Nephron progenitor cell (in vitro differentiated cells): ENCODE measurements around the gene FUOM.

ENCODE experiments used
- DNase-seq: peaks from one replicate; pipeline ENCODE4 v3.0.0; 2021
- H3K27ac Mint-ChIP-seq: 2 replicates; pipeline ENCODE4 v1.8.0; 2021; ENCODE audit warnings: mild to moderate bottlenecking, moderate library complexity, mixed read lengths
- H3K27me3 Mint-ChIP-seq: 2 replicates; pipeline ENCODE4 v1.8.0; 2021; ENCODE audit warnings: mild to moderate bottlenecking, low read depth, mixed read lengths; ENCODE audit not compliant: poor library complexity
- H3K36me3 Mint-ChIP-seq: 2 replicates; pipeline ENCODE4 v1.8.0; 2021; ENCODE audit warnings: low read depth, mixed read lengths
- H3K4me1 Mint-ChIP-seq: 2 replicates; pipeline ENCODE4 v1.8.0; 2021; ENCODE audit warnings: mixed read lengths
- H3K4me3 Mint-ChIP-seq: 2 replicates; pipeline ENCODE4 v1.8.0; 2021; ENCODE audit warnings: mild to moderate bottlenecking, moderate library complexity, mixed read lengths
- H3K9me3 Mint-ChIP-seq: 2 replicates; pipeline ENCODE4 v1.8.0; 2021; ENCODE audit warnings: mild to moderate bottlenecking, moderate library complexity, mixed read lengths
- CTCF ChIP-seq: fragments of 200-600 bp; sonication (generic); IDR thresholded peaks from 2 replicates; pipeline ENCODE4 v1.5.0; 2021; ENCODE audit warnings: antibody characterized with exemption

The FUOM gene

GRCh38 chr10:133353202-133353959 is 4.4 kb downstream of the FUOM start:
- Mint-ChIP-seq H3K4me1 (peaks cover 6% of the 10 kb centered on the region), H3K27ac (no peak overlapping the region), H3K4me3 (no peak overlapping the region), H3K9me3 (no peaks in the 10 kb centered on the region), H3K36me3 (no peaks in the 10 kb centered on the region), H3K27me3 (no peaks in the 10 kb centered on the region)
- no peak for DNase-seq
- TF ChIP-seq CTCF: no peak

- no peak overlapping the region for H3K27ac Mint-ChIP-seq
- H3K27me3 Mint-ChIP-seq: peaks cover 4% of the 10 kb centered on the region
- TF ChIP-seq CTCF: no peak
- H3K4me1 Mint-ChIP-seq: peaks cover 6% of the 10 kb centered on the region
- no peak for DNase-seq
- H3K9me3 Mint-ChIP-seq: no peaks in the 10 kb centered on the region
- H3K36me3 Mint-ChIP-seq: no peaks in the 10 kb centered on the region
- no peak overlapping the region for H3K4me3 Mint-ChIP-seq
Observed at GRCh38 chr10:133351408-133352318, 6.2 kb downstream of the FUOM start.

DNA sequence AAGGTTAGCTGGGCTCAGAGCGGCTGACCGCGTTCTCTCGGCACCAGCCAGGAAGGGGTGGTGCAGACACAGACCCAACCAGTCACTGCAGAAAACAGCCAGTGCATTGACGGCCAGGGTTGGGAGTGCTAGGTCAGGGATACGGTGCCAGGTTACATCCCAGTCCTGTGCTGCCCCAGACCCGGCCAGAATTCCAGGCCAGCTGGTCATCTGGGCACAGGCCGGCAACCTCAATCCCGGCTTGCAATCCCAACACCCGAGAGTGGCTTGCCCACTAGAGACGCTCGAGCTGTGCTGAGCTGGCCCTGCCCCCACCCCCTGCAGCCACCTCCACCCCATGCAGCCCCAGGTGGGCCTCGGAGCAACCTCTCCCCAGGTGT is 6.9 kb downstream of the FUOM start:
- Mint-ChIP-seq H3K36me3 (no peaks in the 10 kb centered on the region), H3K9me3 (no peaks in the 10 kb centered on the region), H3K27ac (no peak overlapping the region), H3K4me3 (no peak overlapping the region), H3K4me1 (peaks cover 6% of the 10 kb centered on the region), H3K27me3 (peaks cover 10% of the 10 kb centered on the region)
- TF ChIP-seq CTCF: no peak
- no peak for DNase-seq

DNA sequence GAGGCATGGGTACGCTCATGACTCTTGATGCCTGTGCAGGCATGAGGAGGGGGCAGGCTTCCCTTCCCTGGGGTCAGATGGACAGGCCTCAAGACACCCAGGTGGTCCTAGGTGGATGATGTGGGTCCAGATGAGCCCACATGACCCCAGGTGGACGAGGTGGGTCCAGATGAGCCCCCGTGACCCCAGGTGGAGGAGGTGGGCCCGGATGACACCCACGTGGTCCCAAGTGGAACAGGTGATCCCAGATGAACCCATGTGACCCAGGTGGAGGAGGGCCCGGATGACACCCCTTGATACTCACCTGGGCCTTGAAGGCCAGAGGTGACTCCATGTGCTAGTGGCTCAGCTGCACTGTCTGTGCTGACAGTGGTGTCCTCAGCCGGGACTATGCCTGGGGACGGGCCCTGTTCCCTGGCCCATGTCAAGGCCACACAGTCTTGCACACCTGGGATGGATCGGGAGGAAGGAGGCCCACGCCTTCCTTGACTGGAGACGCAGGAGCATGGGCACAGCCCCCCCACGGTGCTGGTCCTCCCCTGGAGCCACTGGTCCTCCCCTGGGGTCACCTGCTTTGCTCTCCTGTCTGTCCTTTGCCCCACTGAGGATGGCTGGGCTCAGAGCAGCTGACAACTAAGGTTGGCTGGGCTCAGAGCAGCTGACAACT is 7.4 kb downstream of the FUOM start:
- H3K36me3 Mint-ChIP-seq: no peaks in the 10 kb centered on the region
- TF ChIP-seq CTCF: no peak
- peaks cover 15% of the 10 kb centered on the region for H3K27me3 Mint-ChIP-seq
- H3K4me1 Mint-ChIP-seq: peaks cover 6% of the 10 kb centered on the region
- H3K27ac Mint-ChIP-seq: no peak overlapping the region
- H3K4me3 Mint-ChIP-seq: no peak overlapping the region
- DNase-seq: no peak
- peaks cover 2% of the 10 kb centered on the region for H3K9me3 Mint-ChIP-seq

DNA sequence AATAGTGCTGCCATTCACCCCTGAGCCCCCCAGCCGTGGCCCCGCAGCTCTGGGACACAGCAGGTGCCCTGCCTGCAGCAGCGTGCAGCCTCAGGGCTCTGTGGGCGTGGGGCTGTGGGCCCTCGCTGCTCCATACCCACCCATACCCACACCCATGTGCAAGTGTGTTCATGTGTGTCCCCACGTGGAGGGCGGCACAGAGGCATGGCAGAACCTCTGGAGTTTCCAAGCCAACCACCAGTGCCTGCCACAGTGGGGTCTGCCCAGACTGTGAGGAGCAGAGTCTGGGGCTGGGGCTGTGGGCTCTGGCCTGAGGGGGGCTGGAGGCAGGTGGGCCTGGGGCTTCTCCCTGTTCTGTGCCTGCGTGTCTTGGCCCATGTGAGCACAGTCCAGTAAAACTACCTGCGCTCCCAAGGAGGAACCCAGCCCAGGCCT is 8.2 kb downstream of the FUOM start:
- peaks cover 7% of the 10 kb centered on the region for H3K9me3 Mint-ChIP-seq
- peaks cover 16% of the 10 kb centered on the region for H3K27me3 Mint-ChIP-seq
- H3K27ac Mint-ChIP-seq: no peak overlapping the region
- H3K4me3 Mint-ChIP-seq: no peak overlapping the region
- no peak for TF ChIP-seq CTCF
- H3K4me1 Mint-ChIP-seq: peaks cover 6% of the 10 kb centered on the region
- no peaks in the 10 kb centered on the region for H3K36me3 Mint-ChIP-seq
- no peak for DNase-seq
